Endodermal cell (in vitro differentiated cells): Measurements from ENCODE around the gene DRGX. TPM values are rescaled to one million over a fixed set of nuclear protein-coding genes. Genes with fewer than 3 reads are reported as not detected.

ENCODE experiments used
- DNase-seq: peaks from one replicate; pipeline ENCODE4 v3.0.0-alpha.2; 2017
- H3K27ac ChIP-seq: 2 replicates; pipeline ENCODE4 v1.5.1; 2013; ENCODE audit warnings: mild to moderate bottlenecking, low read depth, low read length, moderate library complexity
- H3K27me3 ChIP-seq: 2 replicates; pipeline ENCODE4 v1.6.1; 2013; ENCODE audit warnings: mild to moderate bottlenecking, low read length, moderate library complexity; ENCODE audit not compliant: insufficient read depth, control insufficient read depth, poor library complexity, severe bottlenecking
- H3K36me3 ChIP-seq: 2 replicates; pipeline ENCODE4 v1.7.0; 2013; ENCODE audit warnings: mild to moderate bottlenecking, low read length, moderate library complexity; ENCODE audit not compliant: control insufficient read depth, insufficient read depth
- H3K4me1 ChIP-seq: one replicate; pipeline ENCODE4 v1.7.0; 2013; ENCODE audit warnings: low read length; ENCODE audit not compliant: control insufficient read depth, insufficient read depth
- H3K4me3 ChIP-seq: 2 replicates; pipeline ENCODE4 v1.5.1; 2013; ENCODE audit warnings: mild to moderate bottlenecking, low read length, moderate library complexity
- H3K9ac ChIP-seq: 2 replicates; pipeline ENCODE4 v1.6.1; 2013; ENCODE audit warnings: mild to moderate bottlenecking, low read length, moderate library complexity; ENCODE audit not compliant: poor library complexity, severe bottlenecking; ENCODE audit errors: extremely low read depth
- H3K9me3 ChIP-seq: 2 replicates; pipeline ENCODE4 v1.6.1; 2013; ENCODE audit warnings: mild to moderate bottlenecking, low read length, moderate library complexity; ENCODE audit not compliant: control insufficient read depth
- H3K27ac Mint-ChIP-seq: 2 replicates; pipeline ENCODE4 v1.8.0; 2020; ENCODE audit warnings: mixed read lengths
- H3K27me3 Mint-ChIP-seq: 2 replicates; pipeline ENCODE4 v1.8.0; 2021; ENCODE audit warnings: mild to moderate bottlenecking, mixed read lengths; ENCODE audit not compliant: insufficient read depth
- H3K36me3 Mint-ChIP-seq: 2 replicates; pipeline ENCODE4 v1.8.0; 2020; ENCODE audit warnings: low read depth, mixed read lengths
- H3K4me1 Mint-ChIP-seq: 2 replicates; pipeline ENCODE4 v1.8.0; 2020; ENCODE audit warnings: mixed read lengths
- H3K4me3 Mint-ChIP-seq: 2 replicates; pipeline ENCODE4 v1.8.0; 2020; ENCODE audit warnings: mild to moderate bottlenecking, moderate library complexity, mixed read lengths
- H3K9me3 Mint-ChIP-seq: 2 replicates; pipeline ENCODE4 v1.8.0; 2020; ENCODE audit warnings: mild to moderate bottlenecking, mixed read lengths
- WGBS, 2 experiments: methylation state at CpG; one replicate each; pipeline versions ENCODE4 v1.1.5 to v1.1.7; 2013; ENCODE audit warnings: missing lambda C conversion rate in 2 of 2, mixed read lengths in 1 of 2; ENCODE audit not compliant: insufficient coverage in 1 of 2, insufficient read length in 1 of 2; 5-methylcytosine and 5-hydroxymethylcytosine counted together
- total RNA-seq, 2 donors: library from RNA; stranded (reverse); fragmentation: NEBNext Ultra II Directional in 1 of 2; extraction: Animal tissue kit (Norgen Biotek cat#: 25700) in 1 of 2; gene quantifications; 2 replicates in 1 of 2; 3 replicates in 1 of 2; pipeline ENCODE4 v1.2.1, GENCODE V29; 2021
- TF ChIP-seq, protein P1 (sequence below): fragments of 200-600 bp; sonication (generic); conservative IDR thresholded peaks from 2 replicates; pipeline ENCODE4 v1.5.0; 2021; ENCODE audit warnings: antibody characterized with exemption, mild to moderate bottlenecking

Gene DRGX
- total RNA-seq, 2 donors from 2014 or later, result not detected

DNA sequence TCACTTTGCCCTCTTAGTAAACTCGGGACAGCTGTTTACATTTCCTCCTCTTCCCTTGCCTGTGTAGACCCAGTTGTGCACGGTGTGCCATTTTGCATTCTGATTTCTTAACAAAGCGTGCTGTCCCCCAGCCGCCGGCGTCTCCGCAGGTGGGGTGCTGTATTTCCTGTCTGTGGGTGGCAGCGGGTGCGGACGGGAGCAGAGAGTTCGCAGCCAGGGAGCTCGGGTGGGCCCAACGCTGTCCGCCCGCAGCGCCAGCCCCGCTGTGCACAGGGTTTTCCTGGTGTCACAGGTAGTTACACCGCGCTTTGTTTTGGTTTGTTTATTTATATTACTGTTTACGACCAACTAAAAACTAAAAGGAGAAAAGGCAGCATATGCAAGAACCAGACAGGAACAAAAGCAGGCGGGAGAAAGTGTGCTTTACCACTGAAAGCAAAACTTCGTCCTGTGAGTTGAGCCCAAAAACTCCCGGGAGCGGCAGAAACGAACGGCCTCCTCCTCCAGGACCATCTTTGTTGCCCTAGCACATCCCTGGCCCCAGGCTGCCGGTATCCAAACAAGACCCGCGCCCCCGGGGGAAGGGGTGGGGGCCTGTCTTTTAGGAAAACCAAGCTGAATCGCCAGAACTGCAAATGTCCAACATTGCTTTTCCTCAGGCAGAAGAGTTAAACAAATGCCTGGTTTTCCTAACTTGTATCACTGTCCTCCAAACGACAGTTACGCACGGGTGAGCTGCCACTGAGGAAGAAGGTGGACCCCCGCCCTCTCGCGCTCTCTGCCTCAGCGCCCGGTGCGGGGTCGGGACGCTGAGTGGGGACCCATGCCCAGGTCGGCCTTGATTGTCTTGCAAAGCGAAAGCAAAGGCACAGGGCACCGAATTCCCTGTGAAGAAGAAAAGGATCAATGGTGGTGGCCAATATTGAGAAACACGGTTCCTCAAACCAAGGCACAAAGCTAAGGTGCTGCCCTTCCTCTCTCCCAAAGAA lies 45.9 kb upstream of the DRGX start:
- no peaks in the 10 kb centered on the region for H3K36me3 ChIP-seq
- Mint-ChIP-seq H3K4me3 (no peak overlapping the region), H3K27ac (no peak overlapping the region), H3K36me3 (no peaks in the 10 kb centered on the region), H3K4me1 (no peaks in the 10 kb centered on the region), H3K9me3 (no peaks in the 10 kb centered on the region), H3K27me3 (no peaks in the 10 kb centered on the region)
- no peaks in the 10 kb centered on the region for H3K4me1 ChIP-seq
- no peak overlapping the region for H3K4me3 ChIP-seq
- no peak overlapping the region for H3K27ac ChIP-seq
- no peak overlapping the region for H3K9ac ChIP-seq
- no peak for DNase-seq
- H3K9me3 ChIP-seq, result no peaks in the 10 kb centered on the region
- TF ChIP-seq, protein P1, sequence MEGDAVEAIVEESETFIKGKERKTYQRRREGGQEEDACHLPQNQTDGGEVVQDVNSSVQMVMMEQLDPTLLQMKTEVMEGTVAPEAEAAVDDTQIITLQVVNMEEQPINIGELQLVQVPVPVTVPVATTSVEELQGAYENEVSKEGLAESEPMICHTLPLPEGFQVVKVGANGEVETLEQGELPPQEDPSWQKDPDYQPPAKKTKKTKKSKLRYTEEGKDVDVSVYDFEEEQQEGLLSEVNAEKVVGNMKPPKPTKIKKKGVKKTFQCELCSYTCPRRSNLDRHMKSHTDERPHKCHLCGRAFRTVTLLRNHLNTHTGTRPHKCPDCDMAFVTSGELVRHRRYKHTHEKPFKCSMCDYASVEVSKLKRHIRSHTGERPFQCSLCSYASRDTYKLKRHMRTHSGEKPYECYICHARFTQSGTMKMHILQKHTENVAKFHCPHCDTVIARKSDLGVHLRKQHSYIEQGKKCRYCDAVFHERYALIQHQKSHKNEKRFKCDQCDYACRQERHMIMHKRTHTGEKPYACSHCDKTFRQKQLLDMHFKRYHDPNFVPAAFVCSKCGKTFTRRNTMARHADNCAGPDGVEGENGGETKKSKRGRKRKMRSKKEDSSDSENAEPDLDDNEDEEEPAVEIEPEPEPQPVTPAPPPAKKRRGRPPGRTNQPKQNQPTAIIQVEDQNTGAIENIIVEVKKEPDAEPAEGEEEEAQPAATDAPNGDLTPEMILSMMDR, result no peak
- 90 to 93% methylated on average over 27 to 46 of the region's 46 CpGs for WGBS, 2 experiments
- H3K27me3 ChIP-seq, result no peaks in the 10 kb centered on the region

DNA sequence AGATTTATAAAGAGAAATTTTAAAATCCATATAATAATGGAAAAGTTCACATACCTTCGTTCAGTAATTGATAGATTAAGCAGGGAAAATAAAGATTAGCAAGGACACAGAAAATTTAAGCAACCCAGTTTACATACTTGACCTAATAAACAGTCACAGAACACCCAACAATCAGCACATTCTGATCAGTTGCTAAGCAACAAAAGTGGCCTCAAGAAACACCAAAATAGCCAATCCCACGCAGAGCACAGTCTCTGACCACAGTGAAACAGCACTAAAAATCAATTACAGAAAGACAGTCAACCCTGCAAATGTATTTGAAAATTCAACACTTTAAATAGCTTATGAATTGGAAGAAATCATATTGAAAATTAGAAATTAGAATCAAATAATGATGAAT lies 39.3 kb upstream of the DRGX start:
- Histone ChIP-seq H3K27ac (no peak overlapping the region), H3K27me3 (no peaks in the 10 kb centered on the region), H3K36me3 (no peaks in the 10 kb centered on the region), H3K9ac (no peak overlapping the region), H3K4me1 (no peaks in the 10 kb centered on the region), H3K4me3 (no peak overlapping the region), H3K9me3 (no peaks in the 10 kb centered on the region)
- peaks cover 6% of the 10 kb centered on the region for H3K9me3 Mint-ChIP-seq
- WGBS, 2 experiments, result 96% methylated on average over 2 of the region's 2 CpGs; no CpG with 5 or more reads in 1 of the 2 experiments
- no peak overlapping the region for H3K27ac Mint-ChIP-seq
- DNase-seq, result no peak
- TF ChIP-seq, protein P1, result no peak
- H3K4me3 Mint-ChIP-seq, result no peak overlapping the region
- H3K4me1 Mint-ChIP-seq, result no peaks in the 10 kb centered on the region
- no peaks in the 10 kb centered on the region for H3K36me3 Mint-ChIP-seq
- H3K27me3 Mint-ChIP-seq, result no peaks in the 10 kb centered on the region

DNA sequence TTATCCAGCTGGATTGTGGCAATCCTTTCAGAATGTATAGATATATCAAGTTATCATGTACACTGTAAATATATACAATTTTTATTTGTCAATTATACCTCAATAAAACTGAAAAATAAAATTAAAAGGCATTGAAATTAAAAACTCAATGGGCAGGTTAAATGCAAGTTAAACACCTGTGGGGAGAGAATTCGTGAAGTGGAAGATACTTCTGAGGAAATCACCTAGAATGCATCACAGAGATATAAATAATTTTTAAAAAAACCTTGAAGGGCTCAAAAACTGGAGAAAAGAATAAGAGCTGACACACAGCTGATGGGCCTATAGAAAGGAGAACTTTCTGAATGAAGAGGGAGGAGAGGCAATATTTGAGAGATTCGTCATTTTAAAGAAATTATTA lies 37.2 kb upstream of the DRGX start:
- 96 to 100% methylated on average over 1 to 2 of the region's 2 CpGs for WGBS, 2 experiments
- Histone ChIP-seq H3K9ac (no peak overlapping the region), H3K36me3 (no peaks in the 10 kb centered on the region), H3K4me3 (no peak overlapping the region), H3K9me3 (no peaks in the 10 kb centered on the region), H3K27me3 (no peaks in the 10 kb centered on the region), H3K27ac (no peak overlapping the region), H3K4me1 (no peaks in the 10 kb centered on the region)
- no peak overlapping the region for H3K27ac Mint-ChIP-seq
- no peaks in the 10 kb centered on the region for H3K4me1 Mint-ChIP-seq
- H3K4me3 Mint-ChIP-seq, result no peak overlapping the region
- TF ChIP-seq, protein P1, result no peak
- H3K27me3 Mint-ChIP-seq, result no peaks in the 10 kb centered on the region
- no peak for DNase-seq
- peaks cover 6% of the 10 kb centered on the region for H3K9me3 Mint-ChIP-seq
- no peaks in the 10 kb centered on the region for H3K36me3 Mint-ChIP-seq
